Kidney epithelial cell (primary cell): ENCODE measurements around the gene TPCN2. TPM values are rescaled to one million over a fixed set of nuclear protein-coding genes. Genes with fewer than 3 reads are reported as not detected.

ENCODE experiments used
- DNase-seq: peaks from one replicate; pipeline ENCODE4 v3.0.0-alpha.2; 2010; ENCODE audit warnings: low read depth
- H3K27me3 ChIP-seq: 2 replicates; pipeline ENCODE4 v1.6.0; 2011; ENCODE audit warnings: low read length; ENCODE audit not compliant: control insufficient read depth, insufficient read depth
- H3K36me3 ChIP-seq: 2 replicates; pipeline ENCODE4 v1.5.1; 2011; ENCODE audit warnings: low read length; ENCODE audit not compliant: control insufficient read depth, insufficient read depth
- H3K4me3 ChIP-seq: 2 replicates; pipeline ENCODE4 v1.5.1; 2011; ENCODE audit warnings: low read depth, mild to moderate bottlenecking, control low read depth, low read length
- total RNA-seq: library from RNA; depleted of rRNA; stranded (reverse); fragments of >200 nt; gene quantifications from 2 replicates; pipeline ENCODE4 v1.2.3, GENCODE V29; 2015
- TF ChIP-seq, protein P1 (sequence below): IDR thresholded peaks from 2 replicates; pipeline ENCODE4 v1.5.1; 2011; ENCODE audit warnings: mild to moderate bottlenecking, moderate library complexity, low read length, control low read depth, inconsistent platforms; ENCODE audit not compliant: insufficient read depth, poor library complexity, severe bottlenecking

Gene TPCN2
- total RNA-seq, 1 donor from 2014 or later: 8.9 TPM

DNA sequence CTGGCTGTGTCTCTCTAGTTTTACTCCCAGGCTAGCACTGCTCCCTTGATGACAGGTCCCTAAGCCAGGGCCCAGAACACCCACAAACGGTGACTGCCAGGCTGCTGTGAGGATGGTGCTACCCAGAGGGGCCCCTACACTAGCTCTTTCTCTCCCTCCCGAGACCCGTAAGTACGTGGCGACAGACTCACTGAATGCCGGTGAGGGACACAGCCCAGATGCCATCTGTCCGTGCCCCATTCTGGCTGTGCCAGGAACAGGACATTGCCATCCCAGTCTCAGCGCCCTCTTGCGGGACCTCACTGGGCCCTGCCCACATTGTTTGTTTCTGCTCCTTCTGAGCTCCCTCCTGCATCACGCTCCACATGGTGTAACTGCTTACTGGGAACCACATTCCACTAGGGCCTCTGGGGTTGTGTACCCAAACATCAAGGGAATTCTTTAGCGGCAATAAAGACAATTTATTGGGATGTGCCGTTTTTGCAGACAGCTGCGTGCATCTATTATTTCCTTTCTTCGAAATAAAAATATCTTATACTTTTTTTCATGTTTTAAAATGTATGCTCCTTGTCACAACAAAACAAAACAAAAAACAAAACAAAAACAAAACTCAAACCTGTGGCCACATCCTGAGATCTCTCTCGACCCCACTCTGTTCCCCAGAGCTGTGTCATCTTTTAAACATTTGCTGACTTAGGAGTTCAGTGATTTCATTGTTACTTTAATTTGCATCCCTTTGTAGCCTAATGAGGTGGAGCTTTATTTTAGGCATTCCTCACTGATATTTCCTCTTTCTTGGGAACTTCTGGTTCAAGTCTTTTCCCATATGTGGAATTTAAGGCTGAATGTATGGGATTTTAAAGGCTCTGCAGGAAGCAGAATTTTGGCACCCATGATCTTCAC, 4.4 kb upstream of the TPCN2 start:
- Histone ChIP-seq H3K36me3 (no peaks in the 10 kb centered on the region), H3K27me3 (no peaks in the 10 kb centered on the region), H3K4me3 (no peak overlapping the region)
- TF ChIP-seq, protein P1, sequence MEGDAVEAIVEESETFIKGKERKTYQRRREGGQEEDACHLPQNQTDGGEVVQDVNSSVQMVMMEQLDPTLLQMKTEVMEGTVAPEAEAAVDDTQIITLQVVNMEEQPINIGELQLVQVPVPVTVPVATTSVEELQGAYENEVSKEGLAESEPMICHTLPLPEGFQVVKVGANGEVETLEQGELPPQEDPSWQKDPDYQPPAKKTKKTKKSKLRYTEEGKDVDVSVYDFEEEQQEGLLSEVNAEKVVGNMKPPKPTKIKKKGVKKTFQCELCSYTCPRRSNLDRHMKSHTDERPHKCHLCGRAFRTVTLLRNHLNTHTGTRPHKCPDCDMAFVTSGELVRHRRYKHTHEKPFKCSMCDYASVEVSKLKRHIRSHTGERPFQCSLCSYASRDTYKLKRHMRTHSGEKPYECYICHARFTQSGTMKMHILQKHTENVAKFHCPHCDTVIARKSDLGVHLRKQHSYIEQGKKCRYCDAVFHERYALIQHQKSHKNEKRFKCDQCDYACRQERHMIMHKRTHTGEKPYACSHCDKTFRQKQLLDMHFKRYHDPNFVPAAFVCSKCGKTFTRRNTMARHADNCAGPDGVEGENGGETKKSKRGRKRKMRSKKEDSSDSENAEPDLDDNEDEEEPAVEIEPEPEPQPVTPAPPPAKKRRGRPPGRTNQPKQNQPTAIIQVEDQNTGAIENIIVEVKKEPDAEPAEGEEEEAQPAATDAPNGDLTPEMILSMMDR: peak; percentile 86
- peak; percentile 35 for DNase-seq

DNA sequence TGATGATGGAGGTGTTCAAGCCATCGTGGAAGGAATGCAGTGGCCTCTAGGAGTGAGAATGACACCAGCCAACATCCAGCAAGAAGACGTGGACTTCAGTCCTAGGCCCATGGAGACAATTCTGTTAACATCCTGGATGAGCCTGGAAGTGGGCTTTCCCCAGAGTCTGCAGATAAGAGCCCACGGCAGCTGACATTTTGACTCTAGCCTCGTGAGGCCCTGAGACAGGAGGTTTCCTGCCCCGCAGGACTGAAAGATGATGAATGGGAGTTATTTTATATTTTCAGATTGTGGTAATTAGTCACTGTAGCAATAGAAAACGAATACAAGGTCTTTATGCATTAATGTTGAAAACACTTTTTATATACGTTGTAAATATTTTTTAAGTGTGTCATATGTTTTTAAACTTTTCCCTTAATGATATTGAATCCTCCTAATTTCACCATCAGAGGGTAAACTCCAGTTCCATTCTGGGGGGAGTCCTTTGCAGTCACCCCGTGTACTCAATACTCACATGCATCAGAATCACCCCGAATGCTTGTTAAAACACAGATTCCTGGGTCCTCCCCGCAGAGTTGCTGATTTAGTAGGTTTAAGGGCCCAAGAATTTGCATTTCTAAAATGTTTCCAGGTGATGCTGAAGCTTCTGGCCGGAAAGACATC, 570 bp upstream of the TPCN2 start:
- H3K4me3 ChIP-seq: peak overlapping the region; percentile 73
- no peaks in the 10 kb centered on the region for H3K27me3 ChIP-seq
- H3K36me3 ChIP-seq: no peaks in the 10 kb centered on the region
- no peak for DNase-seq
- TF ChIP-seq, protein P1: no peak

DNA sequence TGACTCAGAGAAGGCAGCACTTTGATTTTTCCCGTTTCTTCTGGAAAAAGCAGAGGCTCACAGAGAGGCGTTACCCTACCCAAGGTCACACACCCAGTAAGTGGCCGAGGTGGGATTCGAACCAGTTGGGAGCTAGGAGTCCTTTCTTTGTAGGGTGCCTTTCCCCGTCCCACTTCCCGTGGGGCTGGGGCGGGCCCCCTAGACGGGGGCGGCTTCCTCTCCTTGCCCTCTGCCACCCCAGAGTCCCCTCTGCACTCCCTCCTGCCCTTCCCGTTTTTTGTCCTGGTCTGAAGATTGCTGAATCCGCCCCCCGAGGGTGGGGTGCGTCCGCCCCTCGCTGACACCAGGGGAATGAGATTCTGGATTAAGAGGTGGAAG, 747 bp downstream of the TPCN2 start:
- no peak for DNase-seq
- H3K27me3 ChIP-seq: no peaks in the 10 kb centered on the region
- TF ChIP-seq, protein P1: no peak
- H3K4me3 ChIP-seq: peak overlapping the region; percentile 73
- H3K36me3 ChIP-seq: no peaks in the 10 kb centered on the region

DNA sequence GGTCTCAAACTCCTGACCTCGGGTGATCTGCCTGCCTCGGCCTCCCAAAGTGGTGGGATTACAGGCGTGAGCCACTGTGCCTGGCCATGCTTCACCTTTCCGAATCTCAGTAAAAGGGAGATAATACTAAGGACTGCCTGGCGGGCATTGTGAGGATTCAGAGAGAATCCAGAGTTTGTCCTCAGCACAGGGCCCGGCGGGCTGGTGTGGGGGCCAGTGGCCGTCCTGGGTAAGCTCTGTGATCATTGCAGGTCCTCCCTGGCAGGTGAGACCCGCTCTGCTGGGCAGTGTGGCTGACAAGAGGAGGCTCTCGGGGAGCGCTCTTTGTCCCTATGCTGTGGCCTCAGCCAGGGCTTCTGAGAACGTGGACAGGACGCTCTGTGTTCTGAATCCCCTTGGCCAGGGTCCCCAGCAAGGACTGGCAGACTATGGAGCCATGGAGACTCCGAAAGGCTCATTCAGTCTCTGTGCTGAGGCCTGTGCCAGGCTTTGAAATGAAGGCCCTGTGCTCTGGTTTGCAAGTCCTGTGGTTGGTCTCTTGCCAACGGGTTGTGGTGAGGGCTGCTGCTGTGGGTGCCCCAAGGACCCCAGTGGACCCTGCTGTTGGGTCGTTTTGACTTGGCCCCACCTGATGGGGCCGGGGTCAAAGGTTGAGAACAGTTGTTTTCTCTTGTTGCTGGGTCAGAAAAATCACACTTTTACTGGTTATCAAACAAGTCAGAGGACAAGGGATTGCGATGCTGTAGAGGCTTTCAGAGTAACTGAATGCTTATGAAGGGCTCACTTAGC, 2.1 kb downstream of the TPCN2 start:
- H3K4me3 ChIP-seq: no peak overlapping the region
- H3K36me3 ChIP-seq: no peaks in the 10 kb centered on the region
- H3K27me3 ChIP-seq: no peaks in the 10 kb centered on the region
- no peak for DNase-seq
- TF ChIP-seq, protein P1: no peak

DNA sequence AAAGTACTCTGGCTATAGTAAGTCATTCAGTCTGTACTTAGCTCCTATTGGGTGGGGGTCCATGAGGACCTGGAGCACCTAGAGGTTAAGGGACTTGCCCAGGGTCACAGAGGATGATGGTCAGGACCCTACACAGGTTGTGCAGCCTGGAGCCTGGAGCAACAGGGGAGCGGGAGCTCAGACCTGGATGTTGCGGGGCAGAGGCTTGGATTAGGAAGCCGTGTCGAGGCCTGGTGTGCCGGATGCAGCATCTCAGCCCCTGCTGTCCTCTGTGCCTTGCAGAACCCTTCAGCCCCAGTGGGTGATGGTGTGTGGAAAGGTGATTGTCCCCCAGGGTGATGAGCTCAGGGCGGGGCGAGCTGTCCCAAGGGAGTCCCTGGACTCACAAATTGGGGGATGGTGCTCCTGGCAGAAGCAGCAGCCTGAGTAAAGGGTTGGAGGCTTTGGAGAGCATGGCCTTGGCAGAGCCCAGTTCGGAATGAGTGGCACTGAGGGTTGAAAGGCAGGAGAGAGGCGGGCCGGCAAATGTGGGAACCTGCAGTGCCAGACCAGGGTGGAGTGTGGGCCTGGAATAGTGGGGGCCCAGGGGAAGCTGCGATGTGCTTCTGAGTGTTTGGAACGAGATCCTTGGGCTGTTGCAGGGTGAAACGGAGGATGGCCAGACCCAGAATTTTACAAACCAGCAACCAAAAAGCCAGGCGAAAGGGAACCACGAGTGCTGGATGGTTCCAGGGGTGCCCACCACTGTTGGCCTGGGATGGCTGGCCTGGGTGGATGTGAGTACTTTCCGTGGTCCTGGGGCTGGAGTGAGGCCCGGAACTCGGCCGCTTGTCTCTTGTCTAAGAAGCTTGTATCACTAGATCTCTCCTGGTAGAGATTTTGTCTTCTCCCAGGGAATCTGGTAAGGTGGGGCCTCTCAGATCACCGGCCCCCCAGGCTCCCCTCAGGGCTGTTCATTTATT, 2.9 kb downstream of the TPCN2 start:
- no peaks in the 10 kb centered on the region for H3K27me3 ChIP-seq
- H3K36me3 ChIP-seq: no peaks in the 10 kb centered on the region
- H3K4me3 ChIP-seq: no peak overlapping the region
- TF ChIP-seq, protein P1: no peak
- no peak for DNase-seq
